Stimulated activated CD8-positive, alpha-beta memory T cell treated with anti-CD3 and anti-CD28 coated beads, Interleukin-7, amount 100 ng/mL, for 24 hours (primary cell): ENCODE measurements around the gene EFNA4.
"Not testable (repeated sequence)": the region's sequence is repeated elsewhere in the genome, so short reads cannot be mapped to it uniquely, and the experiment has no call there.

Source experiments
- DNase-seq: peaks from one replicate; pipeline ENCODE4 v3.0.0-alpha.2; 2020; ENCODE audit warnings: low read depth

Gene EFNA4

GRCh38 chr1:155091071-155092051 is 27.8 kb downstream of the EFNA4 start:
- DNase-seq, result peak; percentile 70

GRCh38 chr1:155092131-155092530 is 28.6 kb downstream of the EFNA4 start:
- no peak for DNase-seq

GRCh38 chr1:155092641-155093040 is 29.1 kb downstream of the EFNA4 start:
- no peak for DNase-seq

GRCh38 chr1:155093911-155094621 is 30.5 kb downstream of the EFNA4 start:
- no peak for DNase-seq

- no peak for DNase-seq
These were observed 31.0 kb downstream of the EFNA4 start for GRCh38 chr1:155094622-155094948.

GRCh38 chr1:155099331-155099730 is 35.8 kb downstream of the EFNA4 start:
- DNase-seq, result no peak

- DNase-seq, result no peak
These were observed 39.8 kb downstream of the EFNA4 start for GRCh38 chr1:155103325-155103724.

- DNase-seq, result no peak
These were observed 41.3 kb downstream of the EFNA4 start for GRCh38 chr1:155104605-155105534.

- DNase-seq, result no peak
These were observed 42.1 kb downstream of the EFNA4 start for GRCh38 chr1:155105604-155106011.

- no peak for DNase-seq
These were observed 43.3 kb downstream of the EFNA4 start for GRCh38 chr1:155106862-155107261.

GRCh38 chr1:155107309-155108264 is 44.0 kb downstream of the EFNA4 start:
- no peak for DNase-seq

- DNase-seq, result no peak
These were observed 44.8 kb downstream of the EFNA4 start for GRCh38 chr1:155108296-155108695.

- no peak for DNase-seq
These were observed 46.8 kb downstream of the EFNA4 start for GRCh38 chr1:155110381-155110780.

- no peak for DNase-seq
These were observed 47.3 kb downstream of the EFNA4 start for GRCh38 chr1:155110826-155111225.

GRCh38 chr1:155113450-155113980 is 50.0 kb downstream of the EFNA4 start:
- no peak for DNase-seq

GRCh38 chr1:155116113-155116764 is 52.7 kb downstream of the EFNA4 start:
- no peak for DNase-seq

- DNase-seq, result no peak
These were observed 54.1 kb downstream of the EFNA4 start for GRCh38 chr1:155117610-155118009.

- not testable (repeated sequence) for DNase-seq
These were observed 54.5 kb downstream of the EFNA4 start for GRCh38 chr1:155118090-155118489.
